HG02763 (cell line): ENCODE results near the gene JPH3.
"Not testable (repeated sequence)": the region's sequence is repeated elsewhere in the genome, so short reads cannot be mapped to it uniquely, and the experiment has no call there.

ENCODE experiments used
- ATAC-seq: cut with Tn5 transposase; IDR thresholded peaks from one replicate; pipeline ENCODE4 v1.9.1; 2021; ENCODE audit warnings: mild to moderate bottlenecking, moderate library complexity; ENCODE audit not compliant: unreplicated experiment

Gene JPH3

GRCh38 chr16:87572959-87573358, 29.3 kb upstream of the JPH3 start:
- no peak for ATAC-seq

- ATAC-seq = no peak
Measured at GRCh38 chr16:87575027-87575804, 27.1 kb upstream of the JPH3 start.

GRCh38 chr16:87576171-87576570, 26.1 kb upstream of the JPH3 start:
- no peak for ATAC-seq

- ATAC-seq = not testable (repeated sequence)
Measured at GRCh38 chr16:87578142-87578930, 24.0 kb upstream of the JPH3 start.

- no peak for ATAC-seq
Measured at GRCh38 chr16:87579691-87580090, 22.6 kb upstream of the JPH3 start.

- ATAC-seq = no peak
Measured at GRCh38 chr16:87580855-87581261, 21.4 kb upstream of the JPH3 start.

GRCh38 chr16:87581857-87582215, 20.5 kb upstream of the JPH3 start:
- no peak for ATAC-seq

GRCh38 chr16:87582216-87582965, 19.9 kb upstream of the JPH3 start:
- ATAC-seq = no peak

- no peak for ATAC-seq
Measured at GRCh38 chr16:87582966-87583325, 19.4 kb upstream of the JPH3 start.

GRCh38 chr16:87583453-87584131, 18.7 kb upstream of the JPH3 start:
- ATAC-seq = no peak

- ATAC-seq = no peak
Measured at GRCh38 chr16:87584271-87584670, 18.0 kb upstream of the JPH3 start.

GRCh38 chr16:87584975-87585374, 17.3 kb upstream of the JPH3 start:
- ATAC-seq = no peak

- ATAC-seq = no peak
Measured at GRCh38 chr16:87585442-87586200, 16.7 kb upstream of the JPH3 start.

- ATAC-seq = no peak
Measured at GRCh38 chr16:87586201-87586782, 16.0 kb upstream of the JPH3 start.

GRCh38 chr16:87587636-87588035, 14.7 kb upstream of the JPH3 start:
- ATAC-seq = no peak

- ATAC-seq = no peak
Measured at GRCh38 chr16:87592018-87592712, 10.1 kb upstream of the JPH3 start.

- no peak for ATAC-seq
Measured at GRCh38 chr16:87593710-87594258, 8.5 kb upstream of the JPH3 start.

- no peak for ATAC-seq
Measured at GRCh38 chr16:87595712-87596111, 6.6 kb upstream of the JPH3 start.

GRCh38 chr16:87597324-87597830, 4.9 kb upstream of the JPH3 start:
- no peak for ATAC-seq
